IMR-90 (cell line): ENCODE data around the gene CEP55. TPM values are rescaled to one million over a fixed set of nuclear protein-coding genes. Genes with fewer than 3 reads are reported as not detected.
A peak's percentile ranks its signal among the peaks of the same experiment; 100 is the strongest.

Experiments used
- ATAC-seq: fragments of 200-7000 bp; cut with Tn5 transposase; 2 replicates; pipeline ENCODE4 v1.9.1; 2020; ENCODE audit warnings: low read depth, mild to moderate bottlenecking, moderate library complexity
- BruUV-seq: library from RNA; stranded (reverse); fragments of 400-500 nt; replicated peaks from 2 replicates; lab custom pipeline; 2021; lab: Mats Ljungman, UMichigan
- CTCF ChIA-PET: fragments of 300-600 bp; formaldehyde crosslinking; extraction: SDS; loops from one replicate; lab custom pipeline; 2021; ENCODE audit warnings: antibody characterized with exemption; lab: Yijun Ruan, JAX
- POLR2A ChIA-PET: fragments of 300-600 bp; sonication (Branson Sonifier 250); formaldehyde crosslinking; loops from one replicate; lab custom pipeline; 2022; ENCODE audit warnings: antibody characterized with exemption; ENCODE audit not compliant: unreplicated experiment; lab: Charles Lee
- DNase-seq: peaks from one replicate; pipeline ENCODE4 v3.0.0; 2013
- H2AFZ ChIP-seq: replicated peaks from 2 replicates; pipeline ENCODE3; 2013; ENCODE audit warnings: low read length, mild to moderate bottlenecking; ENCODE audit not compliant: poor library complexity
- H2AK5ac ChIP-seq: 2 replicates; pipeline ENCODE4 v1.6.1; 2013; ENCODE audit warnings: low read depth, low read length, inconsistent platforms
- H2AK9ac ChIP-seq: replicated peaks from 2 replicates; pipeline ENCODE3; 2013; ENCODE audit warnings: mild to moderate bottlenecking, low read depth, low read length, moderate library complexity; ENCODE audit not compliant: poor library complexity
- H2BK120ac ChIP-seq: 2 replicates; pipeline ENCODE4 v1.6.1; 2013; ENCODE audit warnings: low read depth, low read length, inconsistent platforms
- H2BK15ac ChIP-seq: 3 replicates; pipeline ENCODE4 v1.6.1; 2013; ENCODE audit warnings: low read depth, low read length, inconsistent platforms
- H2BK20ac ChIP-seq: 2 replicates; pipeline ENCODE4 v1.6.1; 2013; ENCODE audit warnings: low read depth, mild to moderate bottlenecking, inconsistent platforms, low read length, moderate library complexity
- H2BK5ac ChIP-seq: 2 replicates; pipeline ENCODE4 v1.6.1; 2013; ENCODE audit warnings: mild to moderate bottlenecking, low read depth, low read length, inconsistent platforms; ENCODE audit not compliant: poor library complexity, severe bottlenecking
- H3K14ac ChIP-seq: replicated peaks from 2 replicates; pipeline ENCODE4 v1.6.1; 2013; ENCODE audit warnings: low read depth, low read length, inconsistent platforms
- H3K18ac ChIP-seq: 2 replicates; pipeline ENCODE4 v1.6.1; 2013; ENCODE audit warnings: low read depth, low read length, control low read depth
- H3K23ac ChIP-seq: 2 replicates; pipeline ENCODE4 v1.6.1; 2013; ENCODE audit warnings: low read depth, low read length, inconsistent platforms
- H3K27ac ChIP-seq: 2 replicates; pipeline ENCODE4 v1.5.1; 2013; ENCODE audit warnings: mild to moderate bottlenecking, control low read depth, low read length; ENCODE audit not compliant: insufficient read depth
- H3K27me3 ChIP-seq: 2 replicates; pipeline ENCODE4 v1.6.1; 2013; ENCODE audit warnings: low read length; ENCODE audit not compliant: control insufficient read depth, insufficient read depth
- H3K36me3 ChIP-seq: 2 replicates; pipeline ENCODE4 v1.6.1; 2013; ENCODE audit warnings: low read length, mixed read lengths; ENCODE audit not compliant: control insufficient read depth, insufficient read depth
- H3K4ac ChIP-seq: 2 replicates; pipeline ENCODE4 v1.6.1; 2013; ENCODE audit warnings: low read depth, low read length, inconsistent platforms
- H3K4me1 ChIP-seq: 2 replicates; pipeline ENCODE4 v1.6.1; 2013; ENCODE audit warnings: low read length, mixed read lengths; ENCODE audit not compliant: control insufficient read depth, insufficient read depth
- H3K4me2 ChIP-seq: 2 replicates; pipeline ENCODE4 v1.6.1; 2013; ENCODE audit warnings: low read depth, mild to moderate bottlenecking, control low read depth, low read length, moderate library complexity
- H3K4me3 ChIP-seq: 2 replicates; pipeline ENCODE4 v1.5.1; 2013; ENCODE audit warnings: low read depth, mild to moderate bottlenecking, control low read depth, low read length, moderate library complexity; ENCODE audit not compliant: insufficient read depth
- H3K56ac ChIP-seq: 2 replicates; pipeline ENCODE4 v1.6.1; 2013; ENCODE audit warnings: low read length, inconsistent platforms; ENCODE audit not compliant: insufficient read depth; ENCODE audit errors: extremely low read depth
- H3K79me1 ChIP-seq, 2 experiments: 2 replicates each; pipeline ENCODE4 v1.6.1; 2013; ENCODE audit warnings: low read length in 2 of 2, inconsistent platforms in 1 of 2, low read depth in 1 of 2
- H3K9ac ChIP-seq: 2 replicates; pipeline ENCODE4 v1.6.1; 2013; ENCODE audit warnings: low read depth, low read length, control low read depth
- H3K9me1 ChIP-seq: 2 replicates; pipeline ENCODE4 v1.6.1; 2013; ENCODE audit warnings: low read length, inconsistent platforms; ENCODE audit not compliant: insufficient read depth
- H3K9me3 ChIP-seq: 2 replicates; pipeline ENCODE4 v1.6.1; 2013; ENCODE audit warnings: low read length; ENCODE audit not compliant: control insufficient read depth, insufficient read depth
- H4K20me1 ChIP-seq: 2 replicates; pipeline ENCODE4 v1.6.1; 2013; ENCODE audit warnings: low read length, inconsistent platforms; ENCODE audit not compliant: insufficient read depth
- H4K5ac ChIP-seq: 2 replicates; pipeline ENCODE4 v1.6.1; 2013; ENCODE audit warnings: mild to moderate bottlenecking, low read depth, low read length, control low read depth
- H4K8ac ChIP-seq, 2 experiments: 2 replicates each; pipeline ENCODE4 v1.6.1; 2013; ENCODE audit warnings: low read depth in 2 of 2, low read length in 2 of 2, control low read depth in 1 of 2, inconsistent platforms in 1 of 2
- H4K91ac ChIP-seq: 2 replicates; pipeline ENCODE4 v1.6.1; 2013; ENCODE audit warnings: low read depth, low read length, inconsistent platforms; ENCODE audit not compliant: insufficient read depth
- BHLHE40 ChIP-seq: fragments of 150-350 bp; IDR thresholded peaks from 2 replicates; pipeline ENCODE4 v1.6.1; 2016; ENCODE audit warnings: mild to moderate bottlenecking, low read depth, low read length
- MXI1 ChIP-seq: IDR thresholded peaks from 2 replicates; pipeline ENCODE4 v1.6.1; 2012; ENCODE audit warnings: low read depth, mild to moderate bottlenecking, low read length, moderate library complexity, borderline replicate concordance
- POLR2A ChIP-seq: IDR thresholded peaks from 2 replicates; pipeline ENCODE4 v1.6.1; 2012; ENCODE audit warnings: mild to moderate bottlenecking, low read depth, low read length
- WGBS, 2 experiments: methylation state at CpG; one replicate each; pipeline versions ENCODE4 v1.1.5 to v1.1.7; 2013; ENCODE audit warnings: missing lambda C conversion rate in 2 of 2; ENCODE audit not compliant: insufficient read length in 1 of 2; ENCODE audit errors: extremely low coverage in 2 of 2; 5-methylcytosine and 5-hydroxymethylcytosine counted together
- dilution Hi-C: fragments of 300-500 bp; cut with HindIII; formaldehyde crosslinking; loops from one replicate; pipeline ENCODE4 v1.14.3; 2018; ENCODE audit warnings: low sequenced_read_pairs; ENCODE audit not compliant: unreplicated experiment
- in situ Hi-C: fragments of 300-500 bp; cut with MboI; formaldehyde crosslinking; loops from 3 replicates; pipeline ENCODE4 v1.14.3; 2019; ENCODE audit warnings: low sequenced_read_pairs, inconsistent platforms, mixed read lengths
- intact Hi-C: fragments of 100-400 bp; cut with micrococcal nuclease; formaldehyde crosslinking; loops from 2 replicates; pipeline ENCODE4 v1.10.0; 2022
- polyA plus RNA-seq, 3 experiments: library from polyadenylated mRNA; depleted of rRNA; stranded (reverse); fragments of >200 nt; gene quantifications; 2 replicates each; pipeline ENCODE4 v1.2.3, GENCODE V29; 2012; ENCODE audit warnings: low replicate concordance in 1 of 3
- total RNA-seq: library from RNA; depleted of rRNA; stranded (reverse); fragments of >200 nt; gene quantifications from 2 replicates; pipeline ENCODE4 v1.2.3, GENCODE V29; 2012

Gene CEP55
- total and polyA plus RNA-seq, 2 of the 4 experiments (the other 2 are of a cell fraction): 15.7 to 23.5 TPM

DNA sequence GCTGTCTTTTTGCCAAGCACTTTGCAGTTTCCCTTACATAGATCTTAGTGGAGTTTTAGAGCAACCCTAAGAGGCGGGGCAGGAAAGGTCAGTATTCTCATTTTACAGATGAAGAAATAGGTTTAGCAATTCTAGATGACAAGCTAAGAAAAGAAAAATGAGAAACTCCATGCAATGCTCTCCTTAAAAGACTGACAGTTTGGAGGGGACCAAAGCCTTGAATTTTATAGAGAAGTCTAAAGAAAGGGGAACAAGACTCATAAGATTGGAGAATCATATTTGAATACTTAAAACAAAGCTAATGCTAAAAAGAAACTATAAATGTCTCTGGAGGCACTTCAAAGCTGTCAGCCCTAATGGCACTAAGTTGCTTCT lies 19.6 kb downstream of the CEP55 start:
- H3K79me1 ChIP-seq: peaks cover 0 to 8% of the 10 kb centered on the region in 2 experiments; a peak in 2 of 4 replicates
- peak; percentile 13; the same call in 1 of the 2 replicates for ATAC-seq
- no TSS peak for BruUV-seq
- POLR2A ChIA-PET: no interaction called here
- no peak overlapping the region for H3K56ac ChIP-seq
- H3K4me3 ChIP-seq: no peak overlapping the region
- peaks cover 5% of the 10 kb centered on the region for H3K4me1 ChIP-seq
- no peak overlapping the region for H3K4me2 ChIP-seq
- no peak overlapping the region for H3K14ac ChIP-seq
- intact Hi-C loops: no loop called here
- no peak overlapping the region for H3K23ac ChIP-seq
- H2AK9ac ChIP-seq: no peak overlapping the region
- H3K27me3 ChIP-seq: no peaks in the 10 kb centered on the region
- in situ Hi-C loops: loop anchor here (10.0 to 25.0 kb wide), 2 partner anchors 431 to 629 kb away; no protein-coding TSS in a partner anchor
- H3K27ac ChIP-seq: no peak overlapping the region
- peaks cover 7% of the 10 kb centered on the region; the same call in 1 of the 2 replicates for H3K36me3 ChIP-seq
- H3K9me1 ChIP-seq: peaks cover 3% of the 10 kb centered on the region; the same call in 1 of the 2 replicates
- H4K20me1 ChIP-seq: no peaks in the 10 kb centered on the region
- H2BK120ac ChIP-seq: no peak overlapping the region
- H2AK5ac ChIP-seq: no peak overlapping the region
- H3K9me3 ChIP-seq: no peaks in the 10 kb centered on the region
- dilution Hi-C loops: no loop called here
- H4K5ac ChIP-seq: no peak overlapping the region
- no peak overlapping the region for H4K91ac ChIP-seq
- H2BK15ac ChIP-seq: no peak overlapping the region
- DNase-seq: no peak
- H3K18ac ChIP-seq: no peak overlapping the region
- no peak overlapping the region for H4K8ac ChIP-seq
- CTCF ChIA-PET: interaction anchor here (0.6 kb wide), 1 partner anchor 974 kb away, joined by 4 read pairs; no protein-coding TSS in a partner anchor
- H3K9ac ChIP-seq: no peak overlapping the region
- no peak overlapping the region for H2BK20ac ChIP-seq
- H3K4ac ChIP-seq: no peak overlapping the region
- TF ChIP-seq MXI1 (no peak), POLR2A (no peak), BHLHE40 (no peak)
- no peak overlapping the region for H2BK5ac ChIP-seq
- WGBS, 2 experiments: no CpG with 5 or more reads among the region's 1 CpG
- no peak overlapping the region for H2AFZ ChIP-seq
